DMS79 treated with DMSO at 0.1 percent for 48 hours (cell line): Measurements from ENCODE around the gene XPO4.
"Not testable (repeated sequence)": the region's sequence is repeated elsewhere in the genome, so short reads cannot be mapped to it uniquely, and the experiment has no call there.

ENCODE experiments used
- DNase-seq: peaks from one replicate; lab custom pipeline; 2025; lab: John Stamatoyannopoulos, UW

The XPO4 gene

DNA sequence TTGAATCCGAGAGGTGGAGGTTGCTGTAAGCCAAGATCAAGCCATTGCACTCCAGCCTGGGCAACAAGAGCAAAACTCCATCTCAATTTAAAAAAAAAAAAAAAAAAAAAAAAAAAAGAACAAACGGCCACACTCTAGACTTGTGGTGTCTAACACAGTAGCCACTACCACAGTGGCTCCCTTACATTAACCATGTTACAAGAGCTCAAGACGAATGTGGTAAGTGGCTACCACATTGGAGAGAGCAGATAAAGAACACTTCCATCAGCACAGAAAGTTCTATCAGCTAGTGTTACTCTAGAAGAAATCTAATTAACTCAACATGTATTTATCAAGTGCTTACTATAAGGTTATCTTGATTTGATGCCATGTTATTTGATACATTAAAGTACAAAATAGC lies 11.5 kb downstream of the XPO4 start:
- DNase-seq = no peak

DNA sequence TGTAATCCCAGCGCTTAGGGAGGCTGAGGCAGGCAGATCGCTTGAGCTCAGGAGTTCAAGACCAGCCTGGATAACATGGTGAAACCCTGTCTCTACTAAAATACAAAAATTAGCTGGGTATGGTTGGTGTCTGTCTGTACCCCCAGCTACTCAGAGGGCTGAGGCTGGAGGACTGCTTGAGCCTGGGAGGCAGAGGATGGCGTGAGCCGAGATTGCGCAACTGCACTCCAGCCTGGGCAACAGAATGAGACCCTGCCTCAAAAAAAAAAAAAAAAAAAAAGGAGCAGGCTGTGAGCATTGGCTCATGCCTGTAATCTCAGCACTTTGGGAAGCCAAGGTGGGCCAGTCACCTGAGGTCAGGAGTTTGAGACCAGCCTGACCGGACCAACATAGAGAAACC lies 12.0 kb downstream of the XPO4 start:
- DNase-seq = not testable (repeated sequence)

DNA sequence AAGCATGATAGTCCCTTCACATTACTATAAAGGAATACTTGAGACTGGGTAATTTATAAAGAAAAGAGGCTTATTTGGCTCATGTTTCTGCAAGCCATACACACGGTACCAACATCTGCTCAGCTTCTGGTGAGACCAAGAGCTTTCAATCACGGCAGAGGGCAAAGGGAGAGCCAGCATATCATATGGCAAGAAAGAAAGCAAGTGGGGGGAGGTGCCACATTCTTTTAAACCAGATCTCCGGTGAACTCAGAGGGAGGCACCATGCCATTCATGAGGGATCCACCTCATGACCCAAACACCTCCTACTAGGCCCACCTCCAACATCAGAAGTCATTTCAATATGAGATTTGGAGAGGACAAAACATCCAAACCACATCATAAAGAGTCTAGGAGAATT lies 20.3 kb downstream of the XPO4 start:
- no peak for DNase-seq

DNA sequence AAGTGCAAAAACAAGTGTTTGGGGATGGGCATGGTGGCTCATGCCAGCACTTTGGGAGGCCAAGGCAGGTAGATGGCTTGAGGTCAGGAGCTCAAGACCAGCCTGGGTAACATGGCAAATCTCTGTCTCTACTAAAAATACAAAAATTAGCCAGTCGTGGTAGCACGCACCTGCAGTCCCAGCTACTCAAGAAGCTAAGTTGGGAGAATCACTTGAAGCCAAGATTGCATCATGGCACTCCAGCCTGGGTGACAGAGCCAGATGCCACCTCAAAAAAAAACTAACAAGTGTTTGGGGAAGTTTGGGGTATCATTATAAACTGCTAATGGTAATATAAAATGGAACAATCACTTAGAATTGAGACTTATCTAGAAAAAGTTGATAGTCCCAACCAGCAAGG lies 24.6 kb downstream of the XPO4 start:
- no peak for DNase-seq

DNA sequence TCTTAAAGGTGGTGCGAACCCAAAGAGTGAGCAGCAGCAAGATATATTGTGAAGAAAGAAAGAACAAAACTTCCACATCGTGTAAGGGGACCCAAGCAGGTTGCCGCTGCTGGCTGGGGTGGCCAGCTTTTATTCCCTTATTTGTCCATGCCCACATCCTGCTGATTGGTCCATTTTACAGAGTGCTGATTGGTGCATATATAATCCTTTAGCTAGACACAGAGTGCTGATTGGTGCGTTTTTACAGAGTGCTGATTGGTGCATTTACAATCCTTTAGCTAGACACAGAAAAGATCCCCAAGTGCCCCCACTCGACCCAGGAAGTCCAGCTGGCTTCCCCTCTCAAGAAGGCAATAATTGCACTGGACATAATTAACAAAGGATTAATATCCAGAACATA lies 25.7 kb downstream of the XPO4 start:
- not testable (repeated sequence) for DNase-seq

DNA sequence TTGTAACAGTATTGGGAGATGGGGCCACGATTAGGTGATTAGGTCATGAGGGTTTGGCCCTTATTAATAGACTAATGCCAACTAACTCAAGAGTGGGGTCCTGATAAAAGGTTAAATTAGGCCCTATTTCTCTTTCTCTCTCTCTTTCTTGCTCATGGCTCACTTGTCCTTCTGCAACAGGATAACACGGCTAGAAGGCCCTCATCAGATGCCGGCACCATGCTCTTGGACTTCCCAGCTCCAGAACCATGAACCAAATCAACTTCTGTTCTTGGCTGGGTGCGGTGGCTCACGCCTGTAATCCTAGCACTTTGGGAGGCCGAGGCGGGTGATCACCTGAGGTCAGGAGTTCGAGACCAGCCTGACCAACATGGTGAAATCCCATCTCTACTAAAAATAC lies 28.1 kb downstream of the XPO4 start:
- not testable (repeated sequence) for DNase-seq

DNA sequence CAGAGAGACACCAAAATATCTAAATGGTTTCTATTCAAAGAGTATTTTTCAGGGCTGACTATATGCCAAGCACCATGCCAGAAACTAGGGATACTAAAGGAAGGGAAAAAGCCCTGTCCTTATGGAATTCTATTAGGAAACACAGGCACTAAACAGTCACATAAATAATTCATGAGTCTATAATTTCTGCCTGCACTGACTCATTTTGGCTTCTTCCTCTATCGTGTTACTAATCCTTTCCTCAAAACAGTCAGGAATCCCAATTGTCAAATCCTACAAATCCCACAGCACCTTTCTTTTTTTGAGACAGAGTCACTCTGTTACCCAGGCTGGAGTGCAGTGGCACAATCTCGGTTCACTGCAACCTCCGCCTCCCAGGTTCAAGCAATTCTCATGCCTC lies 29.2 kb downstream of the XPO4 start:
- no peak for DNase-seq

DNA sequence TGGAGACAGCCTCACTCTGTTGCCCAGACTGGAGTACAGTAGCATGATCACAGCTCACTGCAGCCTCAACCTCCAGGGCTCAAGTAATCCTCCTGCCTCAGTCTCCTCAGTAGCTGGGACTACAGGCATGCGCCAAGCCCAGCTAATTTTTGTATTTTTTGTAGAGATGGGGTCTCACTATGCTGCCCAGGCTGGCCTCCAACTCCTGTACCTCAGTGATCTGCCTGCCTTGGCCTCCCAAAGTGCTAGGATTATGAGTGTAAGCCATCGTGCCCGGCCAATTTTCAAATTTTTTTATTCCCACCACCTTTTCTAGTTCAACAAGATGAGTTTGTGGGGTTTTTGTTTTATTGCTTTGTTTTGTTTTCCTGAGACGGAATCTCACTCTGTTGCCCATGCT lies 31.7 kb downstream of the XPO4 start:
- no peak for DNase-seq

DNA sequence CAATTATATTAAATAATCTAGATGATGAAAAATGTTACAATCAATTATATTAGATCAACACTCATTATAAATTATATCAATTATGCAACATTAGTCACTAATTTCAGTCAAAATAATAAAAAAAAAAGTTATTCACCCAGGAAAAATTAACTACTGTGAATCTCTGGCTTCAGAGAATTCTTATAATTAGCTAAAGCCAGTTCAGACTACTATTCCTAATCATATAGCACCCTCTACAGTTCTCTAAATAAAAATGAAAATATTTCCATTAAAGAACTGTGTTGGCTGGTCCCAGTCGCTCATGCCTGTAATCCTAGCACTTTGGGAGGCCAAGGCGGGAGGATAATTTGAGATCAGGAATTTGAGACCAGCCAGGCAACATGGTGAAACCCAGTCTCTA lies 33.0 kb downstream of the XPO4 start:
- no peak for DNase-seq

DNA sequence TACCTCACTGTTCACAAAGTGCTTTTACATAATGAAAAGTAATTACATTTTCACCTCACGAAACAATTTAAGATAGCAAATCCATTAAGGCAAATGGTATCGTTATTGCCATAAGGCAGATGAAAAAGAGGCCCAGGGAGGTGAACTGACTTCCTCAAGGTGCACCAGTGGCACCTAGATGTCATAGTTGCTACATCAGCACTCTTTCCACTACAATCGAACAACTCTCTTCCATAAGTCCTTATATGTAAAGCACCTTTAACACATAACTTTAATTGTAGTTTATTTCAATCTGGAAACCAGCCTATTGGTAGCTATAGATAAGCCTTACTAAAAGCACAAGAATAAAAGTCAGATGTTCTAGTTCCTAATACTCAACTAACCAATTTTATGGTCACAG lies 35.1 kb downstream of the XPO4 start:
- no peak for DNase-seq

DNA sequence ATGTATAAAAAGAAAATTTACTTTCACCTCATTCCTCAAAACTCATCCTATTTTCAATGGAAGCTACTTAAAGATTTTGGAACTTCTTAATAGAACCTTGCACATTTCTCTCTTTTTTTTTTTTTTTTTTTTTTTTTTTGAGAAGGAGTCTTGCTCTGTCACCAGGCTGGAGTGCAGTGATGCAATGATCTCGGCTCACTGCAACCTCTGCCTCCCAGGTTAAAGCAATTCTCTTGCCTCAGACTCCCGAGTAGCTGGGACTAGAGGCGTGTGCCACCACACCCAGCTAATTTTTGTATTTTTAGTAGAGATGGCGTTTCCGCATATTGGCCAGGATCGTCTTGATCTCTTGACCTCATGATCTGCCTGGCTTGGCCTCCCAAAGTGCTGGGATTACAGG lies 40.9 kb downstream of the XPO4 start:
- not testable (repeated sequence) for DNase-seq

DNA sequence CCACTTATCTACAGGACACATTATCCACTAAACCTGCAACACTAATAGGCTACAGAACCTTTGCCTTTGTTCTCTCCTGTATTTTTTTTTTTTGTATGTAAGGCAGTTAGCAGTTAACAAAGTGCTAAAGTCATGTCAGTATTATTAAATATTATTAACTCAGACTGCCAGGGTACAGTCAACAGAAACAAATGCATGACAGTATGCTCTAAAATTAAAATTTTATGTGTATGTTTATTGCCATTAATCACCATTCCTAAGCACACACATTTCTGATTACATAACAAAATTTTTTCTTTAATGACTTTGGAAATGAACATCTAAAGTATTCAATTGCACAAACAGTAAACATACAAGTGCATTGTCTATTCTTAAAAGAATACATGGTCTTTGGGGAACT lies 41.7 kb downstream of the XPO4 start:
- no peak for DNase-seq

DNA sequence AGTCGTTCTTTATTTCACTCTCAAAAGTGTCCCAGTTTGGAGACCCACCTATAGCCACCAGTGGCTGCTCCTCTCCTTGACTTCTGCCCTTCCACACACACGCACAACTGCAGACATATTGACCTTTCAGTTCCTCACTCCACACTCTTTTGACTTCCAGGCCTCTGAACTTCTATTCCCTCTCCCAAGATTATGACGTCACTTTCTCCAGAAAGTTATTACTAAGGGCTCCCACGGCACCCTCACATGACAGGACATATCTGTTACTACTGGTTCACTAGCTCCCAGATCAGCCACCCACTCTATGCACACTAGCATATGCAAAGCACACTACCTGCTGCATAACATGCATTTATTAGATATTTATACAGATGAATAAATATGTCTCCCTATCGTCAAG lies 45.9 kb downstream of the XPO4 start:
- no peak for DNase-seq

DNA sequence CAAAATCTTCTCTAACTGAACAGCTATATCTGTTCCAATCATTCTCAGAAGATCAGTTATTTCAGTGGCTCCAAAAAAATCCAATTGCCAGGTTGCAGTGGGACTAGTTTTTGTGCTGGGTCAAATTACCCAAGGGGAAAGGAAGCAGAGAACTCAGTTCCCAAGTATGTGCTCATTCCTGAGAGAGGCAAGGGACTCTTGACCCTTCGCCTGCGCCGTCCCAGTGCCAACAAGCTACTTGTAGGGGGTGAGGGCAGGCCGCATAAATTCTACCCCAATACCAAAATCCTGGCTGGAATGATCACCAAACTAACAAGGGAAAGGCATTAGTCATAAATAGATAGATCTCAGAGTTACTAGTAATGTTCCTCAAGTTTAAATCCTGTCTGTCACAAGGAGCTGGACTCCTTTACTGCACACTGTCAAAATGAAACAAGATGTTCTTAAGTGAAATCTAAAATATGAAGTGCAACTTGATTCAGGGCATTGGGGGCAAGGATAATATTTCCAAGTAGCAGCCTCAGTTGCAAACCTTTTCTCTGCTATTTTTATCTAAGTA lies 50.6 kb downstream of the XPO4 start:
- no peak for DNase-seq

DNA sequence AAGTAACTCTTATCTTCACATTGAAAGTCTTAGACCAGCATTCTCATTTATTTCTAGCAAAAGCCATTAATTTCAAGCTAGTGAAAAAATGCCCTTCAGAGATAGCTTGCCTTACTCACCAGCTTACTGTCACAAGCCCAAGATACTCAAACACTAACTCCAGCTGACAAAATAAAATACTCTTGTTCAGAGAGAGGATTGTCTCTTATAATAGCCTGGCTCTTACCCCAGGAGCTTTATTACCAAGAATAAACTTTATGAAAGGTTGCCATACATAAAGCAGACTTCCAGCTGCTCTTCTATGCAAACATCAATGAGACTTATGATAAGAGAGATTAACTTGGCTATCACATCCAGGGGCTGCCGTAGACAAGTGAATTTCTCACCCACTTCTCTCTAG lies 53.6 kb downstream of the XPO4 start:
- DNase-seq = no peak

DNA sequence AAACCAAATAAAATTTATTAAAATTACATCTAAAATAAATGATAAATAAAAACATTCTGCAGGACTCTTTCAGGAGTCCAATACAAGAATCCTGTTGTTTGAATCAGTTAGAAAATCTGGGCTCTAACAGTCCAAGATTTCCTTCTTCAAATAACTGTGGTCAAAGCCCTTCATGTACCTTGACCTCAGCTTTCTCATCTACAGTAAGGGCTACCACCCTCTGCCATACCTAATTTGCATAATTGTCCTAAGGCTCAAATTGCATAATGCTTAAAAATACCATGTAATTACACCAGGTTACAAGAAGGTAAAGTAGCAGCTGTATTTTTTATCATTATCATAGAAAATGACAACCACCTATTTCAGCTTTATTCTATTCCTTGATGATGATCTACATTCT lies 54.3 kb downstream of the XPO4 start:
- DNase-seq = no peak

DNA sequence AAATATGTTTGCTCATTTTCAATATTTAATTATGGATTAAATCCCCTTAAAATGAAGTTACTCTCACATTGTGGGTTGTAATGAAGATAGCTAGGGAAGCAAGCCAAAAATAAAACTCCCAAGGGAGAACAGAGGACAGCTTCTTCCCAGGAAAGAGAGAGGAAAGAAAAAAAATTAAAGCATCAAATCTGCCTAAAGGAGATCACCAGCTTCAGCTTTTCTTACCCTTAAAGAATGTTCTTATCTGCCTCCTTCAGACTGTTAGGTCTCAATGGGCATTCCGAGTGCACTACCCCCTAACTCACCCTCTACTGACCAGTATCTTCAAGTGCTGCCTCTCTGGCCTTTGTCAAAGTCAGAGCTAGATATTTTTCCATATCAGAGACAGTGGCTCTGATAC lies 55.2 kb downstream of the XPO4 start:
- DNase-seq = no peak

DNA sequence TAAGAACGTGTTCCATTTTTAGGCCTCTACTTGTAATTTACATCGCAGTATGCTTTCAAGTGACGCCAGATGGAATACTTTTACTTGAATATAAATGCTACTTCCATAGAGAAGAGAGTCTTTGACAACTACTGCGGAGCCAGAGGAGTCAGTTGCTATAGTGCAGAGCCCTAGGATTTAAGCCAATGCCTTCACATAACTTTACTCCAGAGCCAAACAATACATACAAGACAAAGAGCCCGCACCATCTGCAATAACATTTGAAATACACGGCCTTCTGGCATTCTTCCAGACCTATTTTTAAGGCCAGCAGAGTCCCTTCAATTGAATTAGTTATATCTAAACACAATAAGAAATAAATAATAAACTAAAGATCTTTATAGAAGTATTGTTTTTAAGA lies 59.4 kb downstream of the XPO4 start:
- DNase-seq = no peak

DNA sequence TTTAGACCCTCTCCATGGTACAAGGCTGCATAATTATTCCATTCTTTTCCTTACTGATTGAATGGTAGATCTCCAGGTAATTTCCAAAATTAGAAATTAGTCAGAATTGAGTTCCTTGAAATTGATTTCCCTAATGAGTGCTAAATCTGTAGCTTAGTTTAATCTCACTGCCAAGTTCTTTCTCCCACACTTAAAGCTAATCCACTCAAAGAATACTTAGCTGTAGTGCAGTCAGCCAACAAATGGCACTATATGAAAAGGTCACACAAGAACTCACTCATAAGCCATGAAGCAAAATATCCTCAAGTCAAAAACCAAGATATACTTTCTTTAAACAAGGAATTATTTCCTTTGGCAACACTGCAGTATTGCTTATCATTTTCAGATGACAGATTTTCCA lies 62.0 kb downstream of the XPO4 start:
- DNase-seq = no peak

DNA sequence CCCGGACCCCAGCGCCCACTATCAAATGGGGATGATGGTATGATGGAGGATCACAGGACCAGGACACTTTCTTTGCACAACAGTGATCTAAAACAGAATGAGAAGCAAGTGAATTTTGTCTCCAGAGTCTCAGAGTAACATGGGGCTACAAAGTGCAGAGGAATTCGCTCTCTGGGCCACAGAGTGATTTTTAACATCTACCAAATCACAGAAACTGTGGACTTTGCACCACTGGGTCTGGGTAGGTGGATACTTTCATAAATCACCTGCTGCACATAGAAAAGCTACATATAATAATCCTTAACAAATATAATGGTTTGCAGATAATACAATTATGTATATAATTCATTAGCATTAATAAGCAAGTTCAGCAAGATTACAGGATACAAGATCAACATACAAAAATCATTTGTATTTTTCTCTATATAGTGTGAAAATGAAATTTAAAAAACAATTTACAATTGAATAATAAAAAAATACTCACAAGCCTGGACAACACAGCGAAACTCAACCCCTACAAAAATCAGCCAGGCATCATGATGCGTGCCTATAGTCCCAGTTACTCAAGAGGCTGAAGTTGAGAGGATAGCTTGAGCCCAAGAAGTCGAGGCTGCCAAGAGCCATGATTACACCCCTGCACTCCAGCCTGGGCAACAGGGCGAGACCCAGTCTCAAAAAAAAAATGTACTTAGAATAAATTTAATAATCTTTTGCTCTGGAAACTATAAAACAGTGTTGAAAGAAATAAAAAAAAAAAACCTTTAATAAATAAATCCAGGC lies 68.5 kb downstream of the XPO4 start:
- no peak for DNase-seq

DNA sequence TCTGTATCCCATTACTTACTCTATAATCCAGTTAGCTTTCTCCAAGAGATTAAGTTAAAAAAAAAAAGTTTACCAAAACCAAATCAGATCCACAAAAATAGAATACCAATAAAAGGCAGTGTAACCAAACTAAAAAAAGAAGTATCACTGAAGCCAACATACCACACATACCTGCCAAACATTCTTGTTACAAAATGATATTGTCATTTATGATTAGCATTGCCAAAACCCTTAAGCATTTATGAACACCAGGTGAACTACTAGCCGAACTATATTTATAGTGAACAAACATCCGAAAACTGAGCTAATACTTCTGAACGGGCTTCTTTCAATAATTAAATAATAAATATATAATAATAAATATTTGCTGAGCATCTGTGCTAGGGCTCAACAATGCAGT lies 69.7 kb downstream of the XPO4 start:
- DNase-seq = no peak

DNA sequence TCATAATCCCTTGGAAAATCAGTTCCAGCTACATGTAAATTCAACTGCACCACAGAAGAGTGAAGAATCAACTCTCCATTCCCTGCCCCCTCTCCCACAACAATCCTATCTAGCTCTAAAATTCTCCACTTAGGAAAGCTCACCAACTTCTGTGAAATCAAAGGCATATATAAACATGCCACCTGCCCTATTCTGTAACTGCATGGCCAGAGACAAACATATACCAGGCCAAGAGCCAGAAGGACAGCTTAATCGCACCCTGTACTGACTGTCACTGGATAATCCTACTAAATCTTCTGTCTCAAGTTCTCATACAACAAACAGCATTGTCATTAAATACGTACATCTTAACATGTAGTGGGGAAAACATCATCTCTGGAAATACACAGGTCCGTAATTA lies 70.6 kb downstream of the XPO4 start:
- no peak for DNase-seq

DNA sequence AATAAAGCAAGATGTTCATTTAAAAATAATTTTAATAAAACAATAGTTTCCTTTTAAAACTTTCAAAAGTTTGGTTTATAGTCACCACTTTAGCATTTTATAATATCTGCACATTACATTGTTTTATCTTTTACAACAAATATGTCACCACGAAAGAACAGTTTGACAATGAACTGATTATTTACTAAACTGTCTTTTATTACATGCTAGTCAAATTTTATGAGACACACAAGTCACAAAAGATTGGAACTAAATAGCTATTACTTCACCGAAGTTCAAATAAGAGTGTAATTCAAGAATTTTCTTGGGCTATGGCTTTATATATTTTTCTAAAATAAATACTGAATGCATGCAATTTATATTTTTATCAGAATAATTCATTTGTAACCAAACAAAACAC lies 71.3 kb downstream of the XPO4 start:
- DNase-seq = no peak
